ENCODE results near the gene TSHZ1. TPM values are rescaled to one million over a fixed set of nuclear protein-coding genes. Genes with fewer than 3 reads are reported as not detected.

TSHZ1 gene
- total RNA-seq, 1 experiment from 2014 or later: 5.7 TPM

GRCh38 chr18:75212751-75213090 is 2.1 kb downstream of the TSHZ1 start:
- no peaks in the 10 kb centered on the region for H3K9me3 ChIP-seq (ENCODE audit: low read length)
- no peak overlapping the region for H3K9ac ChIP-seq (ENCODE audit: low read length)
- DNase-seq: no peak
- no peak overlapping the region for H3K4me2 ChIP-seq (ENCODE audit: low read depth, low read length, poor library complexity, severe bottlenecking)
- H2AFZ ChIP-seq (ENCODE audit: low read length): no peak overlapping the region
- no peaks in the 10 kb centered on the region for H3K36me3 ChIP-seq (ENCODE audit: insufficient read depth, low read length)
- no peak overlapping the region for H3K27ac ChIP-seq (ENCODE audit: low read length)
- H3K79me2 ChIP-seq (ENCODE audit: low read length): no peaks in the 10 kb centered on the region
- no peak overlapping the region for H3K4me3 ChIP-seq (ENCODE audit: low read length)
- H3K9me2 ChIP-seq (replicated peaks; ENCODE audit: insufficient read depth, low read length): no peaks in the 10 kb centered on the region
- peaks cover 18% of the 10 kb centered on the region for H4K20me1 ChIP-seq (ENCODE audit: insufficient read depth, low read depth, low read length)
- H3K4me1 ChIP-seq (ENCODE audit: low read length): peaks cover 24% of the 10 kb centered on the region
- H3K27me3 ChIP-seq (ENCODE audit: low read length): peaks cover 4% of the 10 kb centered on the region; the same call in 1 of the 2 replicates

GRCh38 chr18:75213611-75214331 is 3.2 kb downstream of the TSHZ1 start:
- no peaks in the 10 kb centered on the region for H3K9me3 ChIP-seq (ENCODE audit: low read length)
- no peak overlapping the region for H3K27ac ChIP-seq (ENCODE audit: low read length)
- H4K20me1 ChIP-seq (ENCODE audit: insufficient read depth, low read depth, low read length): peaks cover 16% of the 10 kb centered on the region
- H3K9ac ChIP-seq (ENCODE audit: low read length): no peak overlapping the region
- no peaks in the 10 kb centered on the region for H3K9me2 ChIP-seq (replicated peaks; ENCODE audit: insufficient read depth, low read length)
- H3K36me3 ChIP-seq (ENCODE audit: insufficient read depth, low read length): no peaks in the 10 kb centered on the region
- H3K4me3 ChIP-seq (ENCODE audit: low read length): no peak overlapping the region
- H3K27me3 ChIP-seq (ENCODE audit: low read length): no peaks in the 10 kb centered on the region
- H2AFZ ChIP-seq (ENCODE audit: low read length): no peak overlapping the region
- H3K79me2 ChIP-seq (ENCODE audit: low read length): no peaks in the 10 kb centered on the region
- H3K4me1 ChIP-seq (ENCODE audit: low read length): peaks cover 15% of the 10 kb centered on the region
- H3K4me2 ChIP-seq (ENCODE audit: low read depth, low read length, poor library complexity, severe bottlenecking): no peak overlapping the region
- DNase-seq: no peak

DNA sequence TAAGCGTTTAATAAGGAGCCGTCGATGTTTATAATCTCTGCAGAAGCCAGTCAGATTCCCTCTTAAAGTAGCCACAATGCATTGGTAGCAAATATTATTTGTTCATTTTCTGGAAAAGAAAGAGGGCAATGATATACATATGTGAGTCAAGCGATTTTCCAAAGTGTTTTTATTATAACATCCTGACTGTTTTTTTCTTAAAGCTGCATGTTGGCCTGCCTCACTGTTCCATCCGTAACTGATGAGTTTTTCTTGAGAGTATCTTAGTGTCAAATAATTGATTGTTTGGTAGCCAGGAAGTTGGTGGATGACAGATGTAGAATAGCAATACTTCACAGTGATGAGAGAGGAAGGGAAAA is 3.7 kb downstream of the TSHZ1 start:
- Histone ChIP-seq H4K20me1 (ENCODE audit: insufficient read depth, low read depth, low read length) (peaks cover 19% of the 10 kb centered on the region), H3K4me3 (ENCODE audit: low read length) (no peak overlapping the region), H3K9ac (ENCODE audit: low read length) (no peak overlapping the region), H3K4me2 (ENCODE audit: low read depth, low read length, poor library complexity, severe bottlenecking) (no peak overlapping the region), H3K36me3 (ENCODE audit: insufficient read depth, low read length) (no peaks in the 10 kb centered on the region), H3K9me3 (ENCODE audit: low read length) (no peaks in the 10 kb centered on the region), H3K9me2 (replicated peaks; ENCODE audit: insufficient read depth, low read length) (no peaks in the 10 kb centered on the region), H3K27ac (ENCODE audit: low read length) (no peak overlapping the region), H3K79me2 (ENCODE audit: low read length) (no peaks in the 10 kb centered on the region), H3K4me1 (ENCODE audit: low read length) (peaks cover 15% of the 10 kb centered on the region), H2AFZ (ENCODE audit: low read length) (no peak overlapping the region), H3K27me3 (ENCODE audit: low read length) (no peaks in the 10 kb centered on the region)
- DNase-seq: no peak

- no peaks in the 10 kb centered on the region for H3K9me2 ChIP-seq (replicated peaks; ENCODE audit: insufficient read depth, low read length)
- no peaks in the 10 kb centered on the region for H3K36me3 ChIP-seq (ENCODE audit: insufficient read depth, low read length)
- no peak overlapping the region for H3K4me2 ChIP-seq (ENCODE audit: low read depth, low read length, poor library complexity, severe bottlenecking)
- H3K9ac ChIP-seq (ENCODE audit: low read length): no peak overlapping the region
- peaks cover 25% of the 10 kb centered on the region for H4K20me1 ChIP-seq (ENCODE audit: insufficient read depth, low read depth, low read length)
- H3K27ac ChIP-seq (ENCODE audit: low read length): no peak overlapping the region
- no peaks in the 10 kb centered on the region for H3K9me3 ChIP-seq (ENCODE audit: low read length)
- no peak overlapping the region for H2AFZ ChIP-seq (ENCODE audit: low read length)
- peaks cover 12% of the 10 kb centered on the region for H3K4me1 ChIP-seq (ENCODE audit: low read length)
- H3K27me3 ChIP-seq (ENCODE audit: low read length): no peaks in the 10 kb centered on the region
- DNase-seq: no peak
- no peaks in the 10 kb centered on the region for H3K79me2 ChIP-seq (ENCODE audit: low read length)
- no peak overlapping the region for H3K4me3 ChIP-seq (ENCODE audit: low read length)
Measured at GRCh38 chr18:75214766-75215510, 4.3 kb downstream of the TSHZ1 start.

- no peaks in the 10 kb centered on the region for H3K27me3 ChIP-seq (ENCODE audit: low read length)
- peaks cover 6% of the 10 kb centered on the region for H3K4me1 ChIP-seq (ENCODE audit: low read length)
- H3K4me3 ChIP-seq (ENCODE audit: low read length): no peak overlapping the region
- H4K20me1 ChIP-seq (ENCODE audit: insufficient read depth, low read depth, low read length): peaks cover 30% of the 10 kb centered on the region
- no peaks in the 10 kb centered on the region for H3K36me3 ChIP-seq (ENCODE audit: insufficient read depth, low read length)
- H3K79me2 ChIP-seq (ENCODE audit: low read length): no peaks in the 10 kb centered on the region
- no peak overlapping the region for H3K4me2 ChIP-seq (ENCODE audit: low read depth, low read length, poor library complexity, severe bottlenecking)
- H3K9ac ChIP-seq (ENCODE audit: low read length): no peak overlapping the region
- H2AFZ ChIP-seq (ENCODE audit: low read length): no peak overlapping the region
- no peak for DNase-seq
- no peaks in the 10 kb centered on the region for H3K9me3 ChIP-seq (ENCODE audit: low read length)
- no peak overlapping the region for H3K27ac ChIP-seq (ENCODE audit: low read length)
- no peaks in the 10 kb centered on the region for H3K9me2 ChIP-seq (replicated peaks; ENCODE audit: insufficient read depth, low read length)
Measured at GRCh38 chr18:75215663-75216062, 5.1 kb downstream of the TSHZ1 start.

- Histone ChIP-seq H3K4me3 (ENCODE audit: low read length) (no peak overlapping the region), H4K20me1 (ENCODE audit: insufficient read depth, low read depth, low read length) (peaks cover 34% of the 10 kb centered on the region), H3K27ac (ENCODE audit: low read length) (no peak overlapping the region), H3K27me3 (ENCODE audit: low read length) (no peaks in the 10 kb centered on the region), H3K9me2 (replicated peaks; ENCODE audit: insufficient read depth, low read length) (no peaks in the 10 kb centered on the region), H3K4me1 (ENCODE audit: low read length) (peaks cover 6% of the 10 kb centered on the region), H2AFZ (ENCODE audit: low read length) (no peak overlapping the region), H3K9ac (ENCODE audit: low read length) (no peak overlapping the region), H3K9me3 (ENCODE audit: low read length) (no peaks in the 10 kb centered on the region), H3K79me2 (ENCODE audit: low read length) (no peaks in the 10 kb centered on the region), H3K36me3 (ENCODE audit: insufficient read depth, low read length) (no peaks in the 10 kb centered on the region), H3K4me2 (ENCODE audit: low read depth, low read length, poor library complexity, severe bottlenecking) (no peak overlapping the region)
- DNase-seq: no peak
Measured at GRCh38 chr18:75216212-75216910, 5.8 kb downstream of the TSHZ1 start.

- Histone ChIP-seq H4K20me1 (ENCODE audit: insufficient read depth, low read depth, low read length) (peaks cover 34% of the 10 kb centered on the region), H3K9me3 (ENCODE audit: low read length) (no peaks in the 10 kb centered on the region), H3K4me3 (ENCODE audit: low read length) (no peak overlapping the region), H3K9ac (ENCODE audit: low read length) (no peak overlapping the region), H2AFZ (ENCODE audit: low read length) (no peak overlapping the region), H3K4me2 (ENCODE audit: low read depth, low read length, poor library complexity, severe bottlenecking) (no peak overlapping the region), H3K36me3 (ENCODE audit: insufficient read depth, low read length) (no peaks in the 10 kb centered on the region), H3K4me1 (ENCODE audit: low read length) (peaks cover 3% of the 10 kb centered on the region), H3K79me2 (ENCODE audit: low read length) (no peaks in the 10 kb centered on the region), H3K27ac (ENCODE audit: low read length) (no peak overlapping the region), H3K27me3 (ENCODE audit: low read length) (no peaks in the 10 kb centered on the region), H3K9me2 (replicated peaks; ENCODE audit: insufficient read depth, low read length) (no peaks in the 10 kb centered on the region)
- no peak for DNase-seq
Measured at GRCh38 chr18:75216911-75217689, 6.5 kb downstream of the TSHZ1 start.

Data from Karpas-422 (cell line).